ENCODE results near the gene TMPRSS4.

Gene TMPRSS4

DNA sequence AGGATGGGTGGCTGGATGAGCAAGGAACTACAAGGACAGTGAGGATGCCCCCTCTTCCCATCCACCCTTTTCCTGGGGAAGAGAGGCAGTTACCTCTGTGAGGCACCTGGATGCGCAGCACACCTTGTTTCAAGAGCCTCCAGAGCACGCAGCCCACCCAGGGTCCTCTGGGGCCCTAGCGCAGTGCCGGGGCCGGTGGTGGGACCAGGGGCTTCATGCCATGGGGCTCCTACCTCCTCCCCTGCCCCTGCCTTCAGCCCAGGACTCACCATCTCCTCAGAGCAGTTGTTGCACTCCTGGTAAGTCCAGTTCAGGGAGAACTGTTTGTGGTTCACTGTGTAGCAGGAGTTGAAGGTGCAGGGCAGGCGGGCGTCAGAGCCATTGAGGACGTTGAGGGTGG, 91.4 kb downstream of the TMPRSS4 start:
- Histone ChIP-seq H3K36me3 (ENCODE audit: insufficient read depth, low read length) (no peaks in the 10 kb centered on the region), H3K4me3 (ENCODE audit: low read length, poor library complexity, severe bottlenecking) (no peak overlapping the region), H3K27me3 (ENCODE audit: insufficient read depth, low read length, poor library complexity, severe bottlenecking) (no peaks in the 10 kb centered on the region), H3K79me2 (ENCODE audit: insufficient read depth, low read length) (no peaks in the 10 kb centered on the region), H3K4me2 (ENCODE audit: low read depth, low read length, poor library complexity, severe bottlenecking) (no peak overlapping the region), H3K4me1 (ENCODE audit: insufficient read depth, low read length, poor library complexity, severe bottlenecking) (peaks cover 3% of the 10 kb centered on the region), H3F3A (ENCODE audit: low read depth) (no peaks in the 10 kb centered on the region), H3K9ac (ENCODE audit: low read depth, low read length, poor library complexity, severe bottlenecking) (no peak overlapping the region), H2AFZ (ENCODE audit: low read length) (no peak overlapping the region), H3K9me3 (ENCODE audit: insufficient read depth, low read depth, low read length) (no peaks in the 10 kb centered on the region), H3K9me2 (replicated peaks; ENCODE audit: low read depth, low read length) (no peaks in the 10 kb centered on the region), H4K20me1 (ENCODE audit: insufficient read depth, low read length, poor library complexity, severe bottlenecking) (no peaks in the 10 kb centered on the region)
- TF ChIP-seq, protein P1, sequence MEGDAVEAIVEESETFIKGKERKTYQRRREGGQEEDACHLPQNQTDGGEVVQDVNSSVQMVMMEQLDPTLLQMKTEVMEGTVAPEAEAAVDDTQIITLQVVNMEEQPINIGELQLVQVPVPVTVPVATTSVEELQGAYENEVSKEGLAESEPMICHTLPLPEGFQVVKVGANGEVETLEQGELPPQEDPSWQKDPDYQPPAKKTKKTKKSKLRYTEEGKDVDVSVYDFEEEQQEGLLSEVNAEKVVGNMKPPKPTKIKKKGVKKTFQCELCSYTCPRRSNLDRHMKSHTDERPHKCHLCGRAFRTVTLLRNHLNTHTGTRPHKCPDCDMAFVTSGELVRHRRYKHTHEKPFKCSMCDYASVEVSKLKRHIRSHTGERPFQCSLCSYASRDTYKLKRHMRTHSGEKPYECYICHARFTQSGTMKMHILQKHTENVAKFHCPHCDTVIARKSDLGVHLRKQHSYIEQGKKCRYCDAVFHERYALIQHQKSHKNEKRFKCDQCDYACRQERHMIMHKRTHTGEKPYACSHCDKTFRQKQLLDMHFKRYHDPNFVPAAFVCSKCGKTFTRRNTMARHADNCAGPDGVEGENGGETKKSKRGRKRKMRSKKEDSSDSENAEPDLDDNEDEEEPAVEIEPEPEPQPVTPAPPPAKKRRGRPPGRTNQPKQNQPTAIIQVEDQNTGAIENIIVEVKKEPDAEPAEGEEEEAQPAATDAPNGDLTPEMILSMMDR (conservative IDR thresholded peaks at IDR 0.05; ENCODE audit: low read length) = no peak
- TF ChIP-seq EZH2phosphoT487 (IDR thresholded peaks at IDR 0.05; ENCODE audit: borderline replicate concordance) = no peak

DNA sequence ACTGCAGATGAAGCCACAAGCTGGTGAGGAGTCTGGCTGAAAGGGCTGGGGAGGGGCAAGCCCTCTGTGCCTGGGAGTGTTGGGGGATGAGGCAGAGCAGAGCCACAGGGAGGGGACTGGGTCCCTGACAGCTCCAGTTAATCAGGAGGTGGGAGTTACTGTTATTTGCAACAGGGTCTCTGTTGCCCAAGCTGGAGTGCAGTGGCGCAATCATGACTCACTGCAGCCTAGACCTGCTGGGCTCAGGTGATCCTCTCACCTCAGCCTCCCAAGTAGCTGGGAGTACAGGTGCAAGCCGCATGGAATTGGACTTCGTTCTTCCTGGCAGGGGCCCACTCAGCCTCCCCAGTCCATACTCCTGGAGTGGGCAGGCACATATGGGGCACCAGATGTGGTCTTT, 91.9 kb downstream of the TMPRSS4 start:
- no peaks in the 10 kb centered on the region for H3K27me3 ChIP-seq (ENCODE audit: insufficient read depth, low read length, poor library complexity, severe bottlenecking)
- H3K4me3 ChIP-seq (ENCODE audit: low read length, poor library complexity, severe bottlenecking) = no peak overlapping the region
- H3K9me3 ChIP-seq (ENCODE audit: insufficient read depth, low read depth, low read length) = no peaks in the 10 kb centered on the region
- TF ChIP-seq, protein P1 (conservative IDR thresholded peaks at IDR 0.05; ENCODE audit: low read length) = no peak
- no peak for TF ChIP-seq EZH2phosphoT487 (IDR thresholded peaks at IDR 0.05; ENCODE audit: borderline replicate concordance)
- H2AFZ ChIP-seq (ENCODE audit: low read length) = no peak overlapping the region
- H3K79me2 ChIP-seq (ENCODE audit: insufficient read depth, low read length) = no peaks in the 10 kb centered on the region
- H3K36me3 ChIP-seq (ENCODE audit: insufficient read depth, low read length) = no peaks in the 10 kb centered on the region
- H3K9ac ChIP-seq (ENCODE audit: low read depth, low read length, poor library complexity, severe bottlenecking) = no peak overlapping the region
- H3K9me2 ChIP-seq (replicated peaks; ENCODE audit: low read depth, low read length) = no peaks in the 10 kb centered on the region
- H3K4me1 ChIP-seq (ENCODE audit: insufficient read depth, low read length, poor library complexity, severe bottlenecking) = peaks cover 3% of the 10 kb centered on the region
- H3K4me2 ChIP-seq (ENCODE audit: low read depth, low read length, poor library complexity, severe bottlenecking) = no peak overlapping the region
- no peaks in the 10 kb centered on the region for H3F3A ChIP-seq (ENCODE audit: low read depth)
- H4K20me1 ChIP-seq (ENCODE audit: insufficient read depth, low read length, poor library complexity, severe bottlenecking) = no peaks in the 10 kb centered on the region

GRCh38 chr11:118169300-118170140, 92.6 kb downstream of the TMPRSS4 start:
- no peak for TF ChIP-seq EZH2phosphoT487 (IDR thresholded peaks at IDR 0.05; ENCODE audit: borderline replicate concordance)
- TF ChIP-seq, protein P1 (conservative IDR thresholded peaks at IDR 0.05; ENCODE audit: low read length) = no peak
- no peaks in the 10 kb centered on the region for H4K20me1 ChIP-seq (ENCODE audit: insufficient read depth, low read length, poor library complexity, severe bottlenecking)
- no peak overlapping the region for H3K4me3 ChIP-seq (ENCODE audit: low read length, poor library complexity, severe bottlenecking)
- H3K9ac ChIP-seq (ENCODE audit: low read depth, low read length, poor library complexity, severe bottlenecking) = no peak overlapping the region
- peaks cover 3% of the 10 kb centered on the region for H3K4me1 ChIP-seq (ENCODE audit: insufficient read depth, low read length, poor library complexity, severe bottlenecking)
- no peaks in the 10 kb centered on the region for H3K9me2 ChIP-seq (replicated peaks; ENCODE audit: low read depth, low read length)
- H3K9me3 ChIP-seq (ENCODE audit: insufficient read depth, low read depth, low read length) = no peaks in the 10 kb centered on the region
- H3K4me2 ChIP-seq (ENCODE audit: low read depth, low read length, poor library complexity, severe bottlenecking) = no peak overlapping the region
- H2AFZ ChIP-seq (ENCODE audit: low read length) = no peak overlapping the region
- no peaks in the 10 kb centered on the region for H3K36me3 ChIP-seq (ENCODE audit: insufficient read depth, low read length)
- H3K27me3 ChIP-seq (ENCODE audit: insufficient read depth, low read length, poor library complexity, severe bottlenecking) = no peaks in the 10 kb centered on the region
- H3F3A ChIP-seq (ENCODE audit: low read depth) = no peaks in the 10 kb centered on the region
- no peaks in the 10 kb centered on the region for H3K79me2 ChIP-seq (ENCODE audit: insufficient read depth, low read length)
